IPS-20b (cell line): Measurements from ENCODE around the gene DDX24.

Experiments
- H3K27ac ChIP-seq: one replicate; pipeline ENCODE4 v1.5.1; 2013; ENCODE audit warnings: low read length
- H3K27me3 ChIP-seq: 2 replicates; pipeline ENCODE4 v1.6.1; 2013; ENCODE audit warnings: mild to moderate bottlenecking, low read length, inconsistent platforms; ENCODE audit not compliant: insufficient read depth
- H3K36me3 ChIP-seq: 2 replicates; pipeline ENCODE4 v1.6.1; 2013; ENCODE audit warnings: low read depth, mild to moderate bottlenecking, inconsistent platforms, low read length, moderate library complexity; ENCODE audit not compliant: insufficient read depth
- H3K4me1 ChIP-seq: 2 replicates; pipeline ENCODE4 v1.6.1; 2013; ENCODE audit warnings: mild to moderate bottlenecking, control low read depth, inconsistent platforms, low read length, moderate library complexity; ENCODE audit not compliant: insufficient read depth
- H3K4me3 ChIP-seq: 2 replicates; pipeline ENCODE4 v1.5.1; 2013; ENCODE audit warnings: mild to moderate bottlenecking, low read length, inconsistent platforms
- H3K9ac ChIP-seq: 2 replicates; pipeline ENCODE4 v1.6.1; 2013; ENCODE audit warnings: low read depth, mild to moderate bottlenecking, inconsistent platforms, low read length, moderate library complexity
- H3K9me3 ChIP-seq: 2 replicates; pipeline ENCODE4 v1.6.1; 2013; ENCODE audit warnings: mild to moderate bottlenecking, low read depth, low read length, inconsistent platforms; ENCODE audit not compliant: insufficient read depth

Gene DDX24

GRCh38 chr14:94098326-94098992 lies 17.5 kb upstream of the DDX24 start:
- Histone ChIP-seq H3K4me3 (no peak overlapping the region), H3K27me3 (no peaks in the 10 kb centered on the region), H3K4me1 (no peaks in the 10 kb centered on the region), H3K9ac (no peak overlapping the region), H3K9me3 (no peaks in the 10 kb centered on the region), H3K27ac (no peak overlapping the region), H3K36me3 (no peaks in the 10 kb centered on the region)

- H3K9me3 ChIP-seq: no peaks in the 10 kb centered on the region
- no peaks in the 10 kb centered on the region for H3K36me3 ChIP-seq
- H3K27me3 ChIP-seq: no peaks in the 10 kb centered on the region
- no peak overlapping the region for H3K4me3 ChIP-seq
- no peak overlapping the region for H3K27ac ChIP-seq
- H3K4me1 ChIP-seq: no peaks in the 10 kb centered on the region
- H3K9ac ChIP-seq: no peak overlapping the region
These were observed 16.1 kb upstream of the DDX24 start for GRCh38 chr14:94097091-94097490.

GRCh38 chr14:94093418-94093817 lies 12.4 kb upstream of the DDX24 start:
- no peak overlapping the region for H3K27ac ChIP-seq
- no peaks in the 10 kb centered on the region for H3K9me3 ChIP-seq
- H3K4me1 ChIP-seq: no peaks in the 10 kb centered on the region
- no peaks in the 10 kb centered on the region for H3K36me3 ChIP-seq
- no peaks in the 10 kb centered on the region for H3K27me3 ChIP-seq
- no peak overlapping the region for H3K9ac ChIP-seq
- H3K4me3 ChIP-seq: no peak overlapping the region

- no peak overlapping the region for H3K27ac ChIP-seq
- no peaks in the 10 kb centered on the region for H3K9me3 ChIP-seq
- no peaks in the 10 kb centered on the region for H3K27me3 ChIP-seq
- no peaks in the 10 kb centered on the region for H3K4me1 ChIP-seq
- H3K4me3 ChIP-seq: no peak overlapping the region
- H3K9ac ChIP-seq: no peak overlapping the region
- H3K36me3 ChIP-seq: no peaks in the 10 kb centered on the region
These were observed 8.5 kb upstream of the DDX24 start for GRCh38 chr14:94089479-94089878.

- Histone ChIP-seq H3K36me3 (no peaks in the 10 kb centered on the region), H3K4me3 (no peak overlapping the region), H3K9me3 (no peaks in the 10 kb centered on the region), H3K27ac (no peak overlapping the region), H3K27me3 (no peaks in the 10 kb centered on the region), H3K4me1 (no peaks in the 10 kb centered on the region), H3K9ac (no peak overlapping the region)
These were observed 7.5 kb upstream of the DDX24 start for GRCh38 chr14:94088516-94088915.

GRCh38 chr14:94087891-94088290 lies 6.9 kb upstream of the DDX24 start:
- no peaks in the 10 kb centered on the region for H3K9me3 ChIP-seq
- no peaks in the 10 kb centered on the region for H3K4me1 ChIP-seq
- H3K27me3 ChIP-seq: no peaks in the 10 kb centered on the region
- no peak overlapping the region for H3K4me3 ChIP-seq
- no peak overlapping the region for H3K9ac ChIP-seq
- H3K27ac ChIP-seq: no peak overlapping the region
- H3K36me3 ChIP-seq: no peaks in the 10 kb centered on the region

- Histone ChIP-seq H3K9ac (peak overlapping the region; percentile 92), H3K36me3 (peaks cover 26% of the 10 kb centered on the region), H3K27ac (no peak overlapping the region), H3K4me3 (peak overlapping the region; percentile 99), H3K9me3 (no peaks in the 10 kb centered on the region), H3K27me3 (no peaks in the 10 kb centered on the region), H3K4me1 (peaks cover 7% of the 10 kb centered on the region)
These were observed 401 bp upstream of the DDX24 start for GRCh38 chr14:94081386-94081820.

GRCh38 chr14:94079891-94080620 lies 946 bp downstream of the DDX24 start:
- Histone ChIP-seq H3K4me1 (peaks cover 7% of the 10 kb centered on the region), H3K27ac (no peak overlapping the region), H3K36me3 (peaks cover 37% of the 10 kb centered on the region)

GRCh38 chr14:94077823-94078222 lies 3.2 kb downstream of the DDX24 start:
- Histone ChIP-seq H3K36me3 (peaks cover 40% of the 10 kb centered on the region), H3K9ac (no peak overlapping the region), H3K9me3 (peaks cover 12% of the 10 kb centered on the region; the same call in 1 of the 2 replicates), H3K27me3 (no peaks in the 10 kb centered on the region), H3K4me3 (no peak overlapping the region), H3K4me1 (peaks cover 7% of the 10 kb centered on the region), H3K27ac (no peak overlapping the region)

More at GRCh38 chr14:94079891-94080620, 946 bp downstream of the DDX24 start:
- peaks cover 7% of the 10 kb centered on the region; the same call in 1 of the 2 replicates for H3K9me3 ChIP-seq
- peak overlapping the region; percentile 99 for H3K4me3 ChIP-seq
- no peaks in the 10 kb centered on the region for H3K27me3 ChIP-seq
- peak overlapping the region; percentile 92; the same call in 1 of the 2 replicates for H3K9ac ChIP-seq

GRCh38 chr14:94077111-94077821 lies 3.7 kb downstream of the DDX24 start:
- Histone ChIP-seq H3K9ac (peak overlapping the region; percentile 28; the same call in 1 of the 2 replicates), H3K4me1 (peaks cover 7% of the 10 kb centered on the region), H3K27me3 (no peaks in the 10 kb centered on the region), H3K27ac (no peak overlapping the region), H3K9me3 (peaks cover 12% of the 10 kb centered on the region), H3K36me3 (peaks cover 40% of the 10 kb centered on the region), H3K4me3 (no peak overlapping the region)

GRCh38 chr14:94075008-94075407 lies 6.0 kb downstream of the DDX24 start:
- peaks cover 17% of the 10 kb centered on the region for H3K9me3 ChIP-seq
- H3K4me3 ChIP-seq: no peak overlapping the region
- no peak overlapping the region for H3K9ac ChIP-seq
- no peaks in the 10 kb centered on the region for H3K27me3 ChIP-seq
- peaks cover 6% of the 10 kb centered on the region for H3K4me1 ChIP-seq
- H3K36me3 ChIP-seq: peaks cover 42% of the 10 kb centered on the region
- H3K27ac ChIP-seq: no peak overlapping the region
